CD14-positive monocyte (primary cell): ENCODE results near the gene PPP2R2C. TPM values are rescaled to one million over a fixed set of nuclear protein-coding genes. Genes with fewer than 3 reads are reported as not detected.

ENCODE experiments used
- DNase-seq, 3 donors: peaks; one replicate each; pipeline ENCODE4 v3.0.0-alpha.2; 2011 to 2022
- H2AFZ ChIP-seq: 2 replicates; pipeline ENCODE4 v1.6.0; 2012; ENCODE audit warnings: mild to moderate bottlenecking, low read depth, low read length, inconsistent platforms; ENCODE audit not compliant: insufficient read depth, poor library complexity, severe bottlenecking
- H3K27ac ChIP-seq, 2 donors: 1 replicate in 1 of 2; 2 replicates in 1 of 2; pipeline ENCODE4 v1.5.1; 2012 to 2013; ENCODE audit warnings: low read length in 2 of 2, control low read depth in 1 of 2, inconsistent platforms in 1 of 2, low read depth in 1 of 2, mild to moderate bottlenecking in 1 of 2
- H3K27me3 ChIP-seq, 2 donors: one replicate each; pipeline versions ENCODE4 v1.6.0 to v1.6.1; 2011 to 2013; ENCODE audit warnings: low read length in 2 of 2; ENCODE audit not compliant: control insufficient read depth in 2 of 2, insufficient read depth in 2 of 2
- H3K36me3 ChIP-seq, 2 donors: replicated peaks in 1 of 2; 1 replicate in 1 of 2; 2 replicates in 1 of 2; pipeline versions ENCODE4 v1.5.1 to v1.6.1; 2012 to 2013; ENCODE audit warnings: low read length in 2 of 2, control low read depth in 1 of 2, inconsistent platforms in 1 of 2, mild to moderate bottlenecking in 1 of 2; ENCODE audit not compliant: insufficient read depth in 2 of 2, control insufficient read depth in 1 of 2
- H3K4me1 ChIP-seq, 2 donors: 1 replicate in 1 of 2; 2 replicates in 1 of 2; pipeline versions ENCODE4 v1.5.1 to v1.6.1; 2012 to 2013; ENCODE audit warnings: low read length in 2 of 2, control low read depth in 1 of 2, inconsistent platforms in 1 of 2, mild to moderate bottlenecking in 1 of 2, moderate library complexity in 1 of 2; ENCODE audit not compliant: insufficient read depth in 2 of 2, control insufficient read depth in 1 of 2
- H3K4me2 ChIP-seq: replicated peaks from 2 replicates; pipeline ENCODE3; 2012; ENCODE audit warnings: low read length, moderate library complexity, mild to moderate bottlenecking; ENCODE audit not compliant: poor library complexity, severe bottlenecking; ENCODE audit errors: extremely low read depth
- H3K4me3 ChIP-seq, 3 experiments: fragments of 200-600 bp in 1 of 3; sonication (generic) in 1 of 3; replicated peaks in 1 of 3; 1 replicate in 2 of 3; 2 replicates in 1 of 3; pipeline ENCODE4 v1.5.1; 2011 to 2013; ENCODE audit warnings: low read length in 3 of 3, mild to moderate bottlenecking in 3 of 3, control low read depth in 2 of 3, low read depth in 2 of 3, inconsistent platforms in 1 of 3, moderate library complexity in 1 of 3
- H3K79me2 ChIP-seq: 2 replicates; pipeline ENCODE4 v1.6.0; 2012; ENCODE audit warnings: mild to moderate bottlenecking, control low read depth, inconsistent platforms, low read length, moderate library complexity; ENCODE audit not compliant: insufficient read depth
- H3K9ac ChIP-seq: 2 replicates; pipeline ENCODE4 v1.6.0; 2017; ENCODE audit warnings: low read length, mild to moderate bottlenecking; ENCODE audit not compliant: insufficient read depth, poor library complexity, severe bottlenecking
- H3K9me3 ChIP-seq, 2 donors: replicated peaks in 1 of 2; 1 replicate in 1 of 2; 2 replicates in 1 of 2; pipeline versions ENCODE4 v1.5.1 to v1.6.1; 2012 to 2013; ENCODE audit warnings: low read length in 2 of 2, control low read depth in 1 of 2; ENCODE audit not compliant: control insufficient read depth in 1 of 2, insufficient read depth in 1 of 2
- H4K20me1 ChIP-seq: 2 replicates; pipeline ENCODE4 v1.6.0; 2012; ENCODE audit warnings: mild to moderate bottlenecking, low read length, control low read depth, moderate library complexity; ENCODE audit not compliant: insufficient read depth
- H3K27ac Mint-ChIP-seq, 7 donors: one replicate each; pipeline ENCODE4 v1.8.0; 2020; ENCODE audit warnings: mild to moderate bottlenecking in 7 of 7, mixed read lengths in 7 of 7, moderate library complexity in 6 of 7, inconsistent platforms in 2 of 7
- H3K27me3 Mint-ChIP-seq, 3 donors: one replicate each; pipeline ENCODE4 v1.8.0; 2021 to 2022; ENCODE audit warnings: low read depth in 3 of 3, mild to moderate bottlenecking in 3 of 3, mixed read lengths in 3 of 3, moderate library complexity in 3 of 3, inconsistent platforms in 1 of 3
- H3K36me3 Mint-ChIP-seq, 2 donors: one replicate each; pipeline ENCODE4 v1.8.0; 2020; ENCODE audit warnings: mixed read lengths in 2 of 2, inconsistent platforms in 1 of 2, mild to moderate bottlenecking in 1 of 2
- H3K4me1 Mint-ChIP-seq: one replicate; pipeline ENCODE4 v1.8.0; 2020; ENCODE audit warnings: mild to moderate bottlenecking, mixed read lengths
- H3K4me3 Mint-ChIP-seq, 2 donors: one replicate each; pipeline ENCODE4 v1.8.0; 2020; ENCODE audit warnings: mild to moderate bottlenecking in 2 of 2, mixed read lengths in 2 of 2, moderate library complexity in 1 of 2
- H3K9me3 Mint-ChIP-seq, 7 donors: one replicate each; pipeline ENCODE4 v1.8.0; 2020 to 2022; ENCODE audit warnings: mixed read lengths in 7 of 7, mild to moderate bottlenecking in 6 of 7, moderate library complexity in 6 of 7, inconsistent platforms in 2 of 7
- WGBS: methylation state at CpG from one replicate; pipeline ENCODE4 v1.1.5; 2013; ENCODE audit warnings: missing lambda C conversion rate; ENCODE audit not compliant: insufficient coverage; 5-methylcytosine and 5-hydroxymethylcytosine counted together
- intact Hi-C, 2 donors: fragments of 100-400 bp; cut with micrococcal nuclease; formaldehyde crosslinking; loops; one replicate each; pipeline versions ENCODE4 v1.15.0 to v1.15.1; 2023
- polyA plus RNA-seq, 3 donors: library from polyadenylated mRNA; depleted of rRNA in 1 of 3; unstranded in 2 of 3; stranded (reverse) in 1 of 3; fragments of 300-500 nt in 2 of 3; fragments of >200 nt in 1 of 3; fragmentation: Illumina TruSeq in 2 of 3; gene quantifications; 1 replicate in 2 of 3; 2 replicates in 1 of 3; pipeline ENCODE4 v1.2.3, GENCODE V29; 2012 to 2021
- TF ChIP-seq, protein P1 (sequence below): fragments of 200-600 bp; IDR thresholded peaks from one replicate; pipeline ENCODE4 v1.8.0; 2022; ENCODE audit warnings: antibody characterized with exemption, mild to moderate bottlenecking

The PPP2R2C gene
- polyA plus RNA-seq, 3 donors: not detected

DNA sequence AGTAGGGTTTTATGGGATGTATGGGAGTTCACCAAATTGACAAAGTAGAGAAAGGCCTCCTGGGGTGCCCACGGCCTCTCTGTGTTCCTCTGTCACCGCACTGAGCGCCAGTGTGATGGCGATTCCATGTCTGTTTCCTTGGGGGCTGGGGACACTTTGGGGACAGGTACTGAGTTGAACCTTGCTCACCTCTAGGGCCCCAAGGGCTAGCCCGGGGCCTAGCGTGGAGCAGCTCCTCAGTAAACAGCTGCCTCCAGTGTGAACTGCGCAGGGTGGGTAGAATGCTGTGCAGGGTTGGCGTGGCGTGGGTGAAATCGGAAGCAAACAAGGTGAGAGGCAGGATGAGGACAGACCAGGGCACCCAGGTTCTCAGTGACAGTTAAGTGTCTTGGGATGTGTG is 97.8 kb downstream of the PPP2R2C start:
- TF ChIP-seq, protein P1, sequence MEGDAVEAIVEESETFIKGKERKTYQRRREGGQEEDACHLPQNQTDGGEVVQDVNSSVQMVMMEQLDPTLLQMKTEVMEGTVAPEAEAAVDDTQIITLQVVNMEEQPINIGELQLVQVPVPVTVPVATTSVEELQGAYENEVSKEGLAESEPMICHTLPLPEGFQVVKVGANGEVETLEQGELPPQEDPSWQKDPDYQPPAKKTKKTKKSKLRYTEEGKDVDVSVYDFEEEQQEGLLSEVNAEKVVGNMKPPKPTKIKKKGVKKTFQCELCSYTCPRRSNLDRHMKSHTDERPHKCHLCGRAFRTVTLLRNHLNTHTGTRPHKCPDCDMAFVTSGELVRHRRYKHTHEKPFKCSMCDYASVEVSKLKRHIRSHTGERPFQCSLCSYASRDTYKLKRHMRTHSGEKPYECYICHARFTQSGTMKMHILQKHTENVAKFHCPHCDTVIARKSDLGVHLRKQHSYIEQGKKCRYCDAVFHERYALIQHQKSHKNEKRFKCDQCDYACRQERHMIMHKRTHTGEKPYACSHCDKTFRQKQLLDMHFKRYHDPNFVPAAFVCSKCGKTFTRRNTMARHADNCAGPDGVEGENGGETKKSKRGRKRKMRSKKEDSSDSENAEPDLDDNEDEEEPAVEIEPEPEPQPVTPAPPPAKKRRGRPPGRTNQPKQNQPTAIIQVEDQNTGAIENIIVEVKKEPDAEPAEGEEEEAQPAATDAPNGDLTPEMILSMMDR: no peak
- intact Hi-C loops: no loop called here
- H3K4me2 ChIP-seq: no peak overlapping the region
- H2AFZ ChIP-seq: no peak overlapping the region
- Mint-ChIP-seq H3K9me3 (no peaks in the 10 kb centered on the region), H3K4me3 (no peak overlapping the region), H3K27me3 (peaks cover 3 to 12% (median 8%) of the 10 kb centered on the region in 3 donors), H3K36me3 (no peaks in the 10 kb centered on the region), H3K27ac (no peak overlapping the region), H3K4me1 (no peaks in the 10 kb centered on the region)
- H4K20me1 ChIP-seq: no peaks in the 10 kb centered on the region
- 93% methylated on average over 6 of the region's 10 CpGs for WGBS
- DNase-seq: no peak
- no peak overlapping the region for H3K27ac ChIP-seq
- no peaks in the 10 kb centered on the region for H3K79me2 ChIP-seq
- no peaks in the 10 kb centered on the region for H3K9me3 ChIP-seq
- no peak overlapping the region for H3K4me3 ChIP-seq
- H3K27me3 ChIP-seq: no peaks in the 10 kb centered on the region
- no peaks in the 10 kb centered on the region for H3K36me3 ChIP-seq
- H3K9ac ChIP-seq: no peak overlapping the region
- no peaks in the 10 kb centered on the region for H3K4me1 ChIP-seq

DNA sequence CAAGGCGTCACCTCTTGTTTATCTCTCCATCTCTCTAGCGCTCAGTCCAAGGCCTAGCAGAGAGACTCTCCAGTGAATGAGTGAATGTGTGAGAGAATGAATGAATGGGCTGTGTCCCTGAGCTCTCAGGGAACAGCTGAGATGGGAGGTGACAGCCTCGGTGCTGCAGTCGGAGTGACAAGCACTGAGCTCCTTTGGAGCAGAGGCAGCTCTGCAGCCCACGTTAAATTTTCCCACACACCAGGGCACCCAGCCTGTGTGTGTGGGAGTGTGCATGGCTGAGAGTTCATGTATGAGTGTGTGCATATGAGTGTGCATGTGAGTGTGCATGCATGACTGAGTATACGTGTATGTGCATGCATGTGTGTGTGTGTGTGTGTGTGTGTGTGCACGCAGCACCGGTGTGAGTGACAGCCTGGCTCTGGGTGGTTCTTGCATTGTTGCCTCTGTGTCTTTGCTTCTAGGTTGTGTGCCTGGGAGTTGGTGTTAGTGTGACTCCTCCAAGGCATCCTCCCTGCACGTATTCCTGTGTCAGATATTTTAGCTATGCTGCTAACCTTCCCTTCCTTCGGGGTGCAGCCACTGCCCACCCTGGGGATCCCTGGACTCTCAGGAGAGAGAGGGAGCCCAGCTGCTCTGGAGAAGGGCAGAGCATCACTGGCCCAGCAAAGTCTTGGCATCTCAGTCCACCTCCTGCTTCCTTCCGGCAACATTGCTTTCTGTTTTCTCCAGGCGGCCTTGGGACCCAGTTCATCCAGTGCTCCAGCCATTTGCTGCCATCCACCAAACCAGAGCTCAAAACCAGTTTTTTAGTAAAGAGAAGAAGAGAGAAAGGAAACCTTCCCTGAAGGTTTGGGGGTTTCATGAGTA is 98.6 kb downstream of the PPP2R2C start:
- no peaks in the 10 kb centered on the region for H3K4me1 Mint-ChIP-seq
- no peak for DNase-seq
- no peaks in the 10 kb centered on the region for H3K4me1 ChIP-seq
- H3K27me3 Mint-ChIP-seq: peaks cover 3 to 7% (median 5%) of the 10 kb centered on the region in 3 donors
- no peak overlapping the region for H3K4me3 ChIP-seq
- no peak overlapping the region for H3K4me2 ChIP-seq
- no peaks in the 10 kb centered on the region for H4K20me1 ChIP-seq
- no peaks in the 10 kb centered on the region for H3K27me3 ChIP-seq
- no peaks in the 10 kb centered on the region for H3K36me3 ChIP-seq
- H3K4me3 Mint-ChIP-seq: no peak overlapping the region
- no peaks in the 10 kb centered on the region for H3K79me2 ChIP-seq
- no peak overlapping the region for H2AFZ ChIP-seq
- no peak overlapping the region for H3K27ac Mint-ChIP-seq
- TF ChIP-seq, protein P1: no peak
- intact Hi-C loops: no loop called here
- no peaks in the 10 kb centered on the region for H3K9me3 ChIP-seq
- H3K27ac ChIP-seq: no peak overlapping the region
- H3K9ac ChIP-seq: no peak overlapping the region
- no peaks in the 10 kb centered on the region for H3K9me3 Mint-ChIP-seq
- WGBS: 85% methylated on average over 9 of the region's 12 CpGs
- H3K36me3 Mint-ChIP-seq: no peaks in the 10 kb centered on the region
